HG03558 (cell line): ENCODE data around the gene TDRD15.
"Not testable (repeated sequence)": the region's sequence is repeated elsewhere in the genome, so short reads cannot be mapped to it uniquely, and the experiment has no call there.

Experiments used
- ATAC-seq: cut with Tn5 transposase; IDR thresholded peaks from one replicate; pipeline ENCODE4 v1.9.1; 2021; ENCODE audit warnings: moderate number of reproducible peaks; ENCODE audit not compliant: unreplicated experiment; ENCODE audit errors: extremely low read depth

TDRD15 gene

DNA sequence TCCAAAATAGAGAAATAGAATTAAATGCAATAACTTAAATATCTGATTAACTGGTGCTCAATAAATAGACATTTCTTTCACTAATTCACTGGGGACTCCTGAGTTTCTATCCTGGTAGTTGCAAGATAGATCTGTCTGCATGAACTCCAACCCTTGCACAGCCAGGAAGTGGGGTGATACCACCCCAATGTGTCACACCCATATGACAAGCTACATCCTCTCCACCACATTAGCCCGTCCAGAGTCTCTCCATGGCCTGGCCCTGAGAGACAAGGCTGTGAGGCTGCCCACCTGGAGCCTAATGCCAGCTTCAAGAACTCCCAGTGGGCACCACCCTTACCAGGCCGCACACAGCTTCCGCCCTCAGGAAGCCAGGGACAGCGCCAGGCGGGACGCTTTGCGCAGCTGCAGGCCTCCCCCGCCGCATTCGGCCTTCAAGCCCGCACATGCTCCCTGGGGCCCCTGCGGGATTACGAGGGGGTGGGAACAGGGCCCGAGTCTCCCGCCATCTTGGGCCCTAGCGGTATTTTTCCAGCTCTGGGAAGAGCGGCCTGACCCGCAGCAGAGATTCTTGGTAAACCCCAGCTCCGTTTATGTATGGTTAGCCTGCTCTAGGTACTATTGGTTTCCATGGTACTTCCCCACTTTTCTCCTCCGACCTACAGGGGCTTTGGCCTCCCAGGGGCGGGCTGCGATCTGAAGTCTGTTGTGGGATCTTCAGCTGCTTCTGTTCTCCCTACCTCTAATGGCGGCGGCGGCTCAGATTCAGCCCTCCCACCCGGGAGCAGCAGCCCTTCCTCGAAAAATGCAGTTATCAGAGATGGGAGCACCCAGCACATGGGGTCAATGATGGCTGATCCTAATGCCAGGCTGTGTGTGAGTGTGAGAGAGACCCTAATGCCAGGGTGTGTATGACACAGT, at the start of gene TDRD15:
TDRD15 (plus strand) TSS at position 496 of the 921 bp plus-strand sequence. CDS start 13,500 bp downstream, outside the sequence.
- no peak for ATAC-seq

- ATAC-seq = no peak
These were observed 45.5 kb upstream of the TDRD15 start for GRCh38 chr2:21078296-21078695.

DNA sequence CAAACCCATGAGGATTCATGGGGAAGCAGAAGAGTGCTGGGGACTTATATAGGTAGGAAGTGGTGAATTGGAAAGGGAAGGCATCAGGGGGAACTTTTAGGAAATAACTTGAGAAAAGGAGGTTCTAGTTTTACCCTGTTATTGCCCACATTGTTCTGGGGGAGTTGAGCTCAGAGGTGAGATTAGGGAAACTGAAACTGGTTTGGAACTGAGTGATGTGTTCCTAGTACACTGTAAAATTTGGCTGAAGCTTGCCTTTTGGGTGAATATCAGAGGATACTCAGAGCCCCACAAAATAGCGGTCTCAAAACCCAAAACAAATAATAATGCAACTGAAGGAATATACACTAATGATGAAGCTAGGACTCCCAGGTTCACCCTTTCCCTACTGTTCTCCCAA, 40.3 kb upstream of the TDRD15 start:
- ATAC-seq = no peak

- no peak for ATAC-seq
These were observed 39.4 kb upstream of the TDRD15 start for GRCh38 chr2:21084401-21084800.

GRCh38 chr2:21092308-21092869, 31.4 kb upstream of the TDRD15 start:
- no peak for ATAC-seq

DNA sequence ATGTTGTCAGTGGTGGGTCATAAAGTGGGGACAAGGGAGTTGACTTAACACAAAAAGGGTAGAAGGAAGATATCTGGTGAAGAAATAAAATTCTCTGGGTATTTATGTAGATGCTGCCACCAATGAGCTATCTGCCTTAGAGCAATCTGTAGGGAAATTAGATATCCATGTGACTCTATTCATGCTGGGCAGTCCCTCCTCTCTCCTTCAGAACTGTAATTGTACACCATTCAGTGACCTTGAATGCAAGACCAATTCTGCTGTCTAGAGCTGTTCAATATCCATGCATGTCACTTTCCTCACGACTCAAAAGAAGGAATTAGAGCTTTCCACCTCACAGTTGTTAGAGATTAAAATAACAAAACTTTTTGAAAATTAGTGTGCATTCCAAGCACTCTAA, 28.6 kb upstream of the TDRD15 start:
- no peak for ATAC-seq

- ATAC-seq = no peak
These were observed 28.1 kb upstream of the TDRD15 start for GRCh38 chr2:21095714-21096113.

- ATAC-seq = no peak
These were observed 27.3 kb upstream of the TDRD15 start for GRCh38 chr2:21096458-21096857.

DNA sequence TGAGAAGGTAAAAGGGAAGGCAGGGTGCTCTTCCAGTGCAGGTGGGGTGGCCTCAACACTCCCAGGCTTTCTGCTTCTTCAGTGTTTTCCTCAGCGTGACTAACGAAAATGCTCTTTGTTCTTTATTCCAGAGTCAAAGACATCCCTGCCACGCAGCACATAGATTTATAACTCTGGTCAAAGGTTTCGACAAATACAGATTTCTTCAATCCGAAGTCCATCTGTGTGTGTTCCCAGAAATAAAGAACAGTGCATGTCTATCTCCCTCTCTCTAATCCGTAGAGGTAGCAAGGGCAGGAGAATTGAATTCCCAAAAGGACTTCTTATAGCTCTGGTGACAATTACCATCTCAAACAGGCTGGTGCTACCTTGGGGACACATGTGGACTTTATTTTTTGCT, 26.4 kb upstream of the TDRD15 start:
- ATAC-seq = no peak

- ATAC-seq = no peak
These were observed 25.5 kb upstream of the TDRD15 start for GRCh38 chr2:21098294-21098693.

DNA sequence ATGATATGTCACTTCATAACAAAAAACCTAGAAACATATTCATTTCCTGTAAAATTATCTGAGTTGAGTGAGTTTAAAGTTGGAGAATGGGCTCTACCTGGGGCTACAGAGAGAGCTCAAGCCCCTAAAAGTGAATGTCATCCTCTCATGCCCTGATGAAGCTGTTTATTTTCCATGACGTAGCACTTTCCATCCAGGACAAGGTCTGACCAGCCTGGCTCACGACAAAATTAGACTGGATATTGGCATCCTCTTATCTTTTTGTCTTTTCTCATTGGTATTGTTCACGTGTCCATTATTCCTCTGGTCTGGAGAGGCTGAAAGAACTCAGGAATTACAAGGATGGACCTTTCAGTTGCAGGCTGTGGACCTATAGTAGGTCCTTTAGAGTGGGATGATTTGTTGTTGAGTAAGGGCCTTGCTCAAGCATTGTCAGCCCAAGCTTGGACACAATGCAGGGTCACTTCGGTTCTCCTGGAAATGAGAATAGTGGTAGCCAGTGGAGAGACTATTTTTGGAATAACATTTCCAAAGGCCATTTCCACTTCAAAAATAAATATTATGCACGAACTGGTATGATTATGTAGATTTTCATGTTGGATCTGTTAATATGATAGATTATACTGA, 24.4 kb upstream of the TDRD15 start:
- no peak for ATAC-seq

GRCh38 chr2:21101514-21102155, 22.1 kb upstream of the TDRD15 start:
- ATAC-seq = not testable (repeated sequence)

DNA sequence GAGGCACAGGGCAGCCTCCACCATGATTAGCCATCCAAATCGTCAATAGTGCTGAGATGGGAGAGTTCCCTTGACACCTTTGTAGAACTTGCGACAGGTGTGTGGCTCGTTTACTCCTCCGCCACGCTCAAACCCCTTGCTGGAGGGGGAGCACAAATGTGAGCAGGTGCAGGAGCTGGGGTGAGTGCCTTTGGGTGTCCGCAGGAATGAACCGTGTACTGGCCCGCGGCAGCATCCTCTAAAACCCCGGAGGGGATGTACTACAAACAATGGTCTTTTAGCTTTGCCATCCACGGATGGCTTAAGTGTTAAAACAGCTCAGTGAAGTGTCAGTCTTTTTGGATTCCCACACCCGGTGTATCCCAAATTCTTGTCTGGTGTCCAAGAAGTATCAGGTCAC, 21.4 kb upstream of the TDRD15 start:
- ATAC-seq = no peak

GRCh38 chr2:21103274-21103891, 20.4 kb upstream of the TDRD15 start:
- ATAC-seq = no peak

DNA sequence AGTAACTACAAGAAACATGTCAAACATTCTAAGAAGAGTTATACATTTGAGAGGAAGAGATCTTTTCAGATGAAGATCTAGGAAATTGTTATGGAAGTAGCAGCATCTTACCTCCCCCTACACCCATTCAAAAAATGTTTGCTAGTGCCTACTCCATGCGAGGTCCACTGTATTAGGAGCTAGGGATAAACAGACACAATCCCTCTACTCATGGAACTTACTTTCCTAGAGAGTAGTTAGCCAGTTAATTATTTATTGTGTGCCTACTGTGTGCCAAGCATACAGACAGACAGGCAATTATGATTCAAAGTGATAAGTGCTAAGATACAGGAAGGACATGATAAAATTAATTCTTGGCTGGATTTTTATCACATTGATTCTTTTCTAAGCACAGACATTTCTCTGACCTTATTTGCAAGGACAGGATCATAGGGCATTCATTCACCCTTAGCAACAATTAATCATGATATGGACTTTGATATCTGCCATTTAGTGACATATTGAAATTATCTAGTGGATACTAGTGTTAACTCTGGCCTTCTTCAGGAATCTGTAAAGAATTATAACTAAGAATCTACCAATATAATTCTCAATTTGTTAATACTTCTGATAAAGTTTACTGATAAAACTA, 19.6 kb upstream of the TDRD15 start:
- ATAC-seq = no peak

- ATAC-seq = no peak
These were observed 12.8 kb upstream of the TDRD15 start for GRCh38 chr2:21111012-21111411.

GRCh38 chr2:21117688-21118087, 6.1 kb upstream of the TDRD15 start:
- no peak for ATAC-seq

GRCh38 chr2:21118302-21118920, 5.4 kb upstream of the TDRD15 start:
- no peak for ATAC-seq

GRCh38 chr2:21131861-21132260, 8.1 kb downstream of the TDRD15 start:
- no peak for ATAC-seq
